H4 (cell line): ENCODE measurements around the gene RASAL3. TPM values are rescaled to one million over a fixed set of nuclear protein-coding genes. Genes with fewer than 3 reads are reported as not detected.

Source experiments
- DNase-seq: peaks from one replicate; pipeline ENCODE4 v3.0.0-alpha.2; 2015; ENCODE audit warnings: low spot score
- total RNA-seq: library from RNA; depleted of rRNA; stranded (reverse); fragments of >200 nt; shearing (Covaris generic); gene quantifications from 2 replicates; pipeline ENCODE4 v1.2.3, GENCODE V29; 2014

Gene RASAL3
- total RNA-seq, 1 experiment from 2014 or later = not detected

GRCh38 chr19:15436012-15436825, 28.1 kb downstream of the RASAL3 start:
- DNase-seq = no peak

- no peak for DNase-seq
Observed at GRCh38 chr19:15433519-15434069, 30.8 kb downstream of the RASAL3 start.

GRCh38 chr19:15432629-15433518, 31.5 kb downstream of the RASAL3 start:
- DNase-seq = peak; percentile 91

DNA sequence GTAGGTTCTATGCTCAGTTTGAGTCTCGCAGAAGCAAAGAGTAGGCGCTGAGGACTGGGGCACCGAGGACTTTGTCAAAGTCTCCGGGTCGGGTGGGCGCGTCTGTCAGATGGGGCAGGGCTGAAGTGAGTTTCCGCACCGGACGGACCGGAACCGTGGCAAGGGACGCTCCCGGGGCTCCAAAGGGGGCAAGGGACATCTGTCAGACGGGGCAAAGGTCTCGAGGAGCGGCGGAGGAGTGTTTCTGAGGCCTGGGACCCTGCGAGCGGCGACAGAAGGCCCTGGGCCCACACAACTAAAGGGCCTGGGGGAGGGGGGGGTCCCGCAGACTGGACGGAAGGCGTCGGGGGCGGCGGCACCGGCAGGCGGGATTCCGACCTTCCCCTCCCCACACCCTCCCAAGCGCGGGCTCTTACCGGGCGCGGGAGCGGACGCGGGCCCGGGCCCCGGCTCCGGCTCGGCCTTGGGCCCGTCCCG, 32.3 kb downstream of the RASAL3 start:
- no peak for DNase-seq

GRCh38 chr19:15431396-15432017, 32.8 kb downstream of the RASAL3 start:
- no peak for DNase-seq

DNA sequence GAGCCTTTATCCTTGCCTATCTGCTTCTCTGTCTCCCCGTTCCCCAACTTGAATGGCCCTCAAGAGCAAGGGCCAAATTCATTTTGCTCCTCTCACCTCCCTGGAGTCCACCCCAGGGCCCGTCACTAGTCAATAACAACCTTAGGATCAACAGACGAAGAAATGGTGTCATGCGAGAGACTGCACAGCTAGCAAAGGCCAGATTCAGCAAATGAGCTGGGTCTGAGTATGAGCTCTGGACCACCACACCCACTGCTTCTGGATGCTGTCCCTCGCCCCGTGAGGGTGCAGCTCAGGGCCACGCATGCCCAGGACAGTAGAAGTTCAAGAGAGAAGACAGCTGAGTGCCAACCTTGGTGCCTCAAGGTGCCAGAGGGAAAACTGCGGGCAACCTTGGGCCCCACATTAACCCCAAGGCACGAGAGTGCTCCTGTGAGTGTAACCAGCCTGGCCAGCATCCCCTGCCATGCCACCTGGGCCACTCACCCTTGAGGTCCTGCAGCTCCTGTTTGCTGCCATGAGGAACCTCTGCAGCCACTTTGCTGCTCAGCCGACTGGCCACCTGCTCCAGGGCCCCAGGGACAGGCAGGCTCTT, 33.7 kb downstream of the RASAL3 start:
- DNase-seq = no peak

DNA sequence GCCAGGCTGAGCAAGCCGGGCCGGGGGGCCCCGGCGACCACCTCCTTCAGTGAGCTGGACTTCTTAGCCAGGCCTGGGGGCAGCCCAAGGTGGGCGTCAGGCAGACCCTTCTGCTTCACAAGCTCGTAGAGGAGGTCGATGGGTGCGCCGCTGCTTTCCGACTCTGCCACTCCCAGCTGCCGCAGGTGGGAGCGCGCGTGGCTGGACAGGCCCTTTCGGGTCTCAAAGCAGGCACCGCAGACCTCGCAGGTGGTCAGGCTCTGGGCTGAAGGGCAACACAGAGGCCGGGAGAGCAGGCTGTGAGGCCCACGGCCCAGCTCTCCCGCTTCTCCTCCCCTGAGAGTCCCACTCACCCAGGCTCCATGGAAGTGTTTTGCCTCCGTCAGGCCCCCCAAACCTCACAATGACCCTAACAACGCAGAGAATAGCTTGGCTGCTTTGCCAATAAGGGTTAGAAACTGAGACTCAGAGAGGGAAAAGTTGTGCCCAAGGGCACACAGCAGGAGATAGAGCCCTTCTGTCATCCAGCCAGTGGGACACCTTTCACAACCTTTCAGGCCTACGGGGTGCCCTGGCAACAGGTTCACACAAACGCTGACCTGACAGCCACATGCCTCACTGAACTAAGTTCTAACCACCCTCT, 34.4 kb downstream of the RASAL3 start:
- no peak for DNase-seq

GRCh38 chr19:15428956-15429824, 35.2 kb downstream of the RASAL3 start:
- DNase-seq = no peak

GRCh38 chr19:15427991-15428471, 36.3 kb downstream of the RASAL3 start:
- DNase-seq = no peak

- no peak for DNase-seq
Observed at GRCh38 chr19:15427350-15427700, 37.0 kb downstream of the RASAL3 start.

DNA sequence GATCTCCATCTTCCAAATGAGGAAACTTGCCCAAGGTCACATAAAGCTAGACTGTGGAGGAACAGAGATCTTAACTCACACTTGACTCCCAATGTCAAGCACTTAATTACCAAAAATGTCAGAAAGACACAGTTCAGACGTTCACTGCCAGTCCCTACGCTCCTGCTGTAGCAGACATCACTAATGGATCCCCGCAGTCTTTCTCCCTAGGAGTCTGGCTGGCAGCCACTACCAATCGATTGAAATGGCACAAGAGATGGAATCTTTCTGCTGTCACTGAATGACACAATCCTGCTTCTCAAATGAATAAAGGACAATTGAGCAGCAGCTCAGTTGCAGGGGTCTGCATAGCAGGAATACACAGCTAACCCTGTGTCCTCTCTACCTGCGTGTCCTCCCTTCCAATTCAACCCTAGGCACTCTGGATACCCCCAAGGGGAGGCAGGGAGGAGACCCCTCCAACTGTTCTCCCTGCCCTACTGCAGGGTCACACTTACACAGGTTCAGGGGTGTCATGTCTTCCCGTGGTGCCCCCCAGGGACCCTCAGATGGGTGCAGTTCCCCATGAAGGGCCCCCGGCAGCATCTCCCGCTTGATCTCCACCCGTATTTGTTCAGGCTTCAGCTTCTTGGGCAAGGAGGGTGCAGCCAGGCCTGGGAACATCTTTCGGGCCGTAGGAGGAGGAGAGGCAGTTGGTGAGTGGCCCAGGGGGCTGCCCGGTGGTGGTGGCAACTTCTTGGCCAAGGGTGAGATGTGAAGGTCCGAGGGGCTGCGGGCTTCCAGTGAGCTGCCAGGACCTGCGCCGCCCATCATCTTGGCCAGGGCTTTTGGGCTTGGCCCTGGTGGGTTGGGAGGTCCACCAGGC, 37.6 kb downstream of the RASAL3 start:
- DNase-seq = no peak

DNA sequence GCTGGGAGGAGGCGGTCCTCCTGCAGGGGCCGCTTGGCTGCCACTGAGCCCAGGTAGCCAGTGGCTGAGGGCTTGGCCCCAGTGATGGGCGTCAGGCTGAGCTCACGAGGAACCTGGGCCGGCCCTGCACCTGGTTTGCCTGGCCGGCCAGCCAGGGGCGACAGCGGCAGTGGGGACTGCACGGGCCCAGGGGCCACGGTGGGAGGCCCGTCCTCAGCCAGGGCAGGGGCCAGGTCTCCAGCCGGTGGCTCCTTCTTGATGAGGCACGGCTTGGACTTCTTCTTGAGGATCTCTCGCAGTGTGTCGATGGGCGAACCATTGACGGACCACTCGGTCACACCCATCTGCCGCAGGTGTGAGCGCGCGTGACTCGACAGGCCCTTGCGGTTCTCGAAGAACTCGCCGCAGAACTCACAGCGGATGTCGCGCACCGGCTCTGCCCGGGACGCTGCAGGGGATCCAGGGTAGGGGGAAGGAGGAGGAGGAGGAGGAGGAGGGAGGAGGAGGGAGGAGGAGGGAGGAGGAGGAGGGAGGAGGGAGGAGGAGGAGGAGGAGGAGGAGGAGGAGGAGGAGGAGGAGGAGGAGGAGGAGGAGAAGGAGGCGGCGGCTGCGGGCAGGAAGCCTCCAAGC, 38.9 kb downstream of the RASAL3 start:
- no peak for DNase-seq

GRCh38 chr19:15424692-15425272, 39.6 kb downstream of the RASAL3 start:
- no peak for DNase-seq

DNA sequence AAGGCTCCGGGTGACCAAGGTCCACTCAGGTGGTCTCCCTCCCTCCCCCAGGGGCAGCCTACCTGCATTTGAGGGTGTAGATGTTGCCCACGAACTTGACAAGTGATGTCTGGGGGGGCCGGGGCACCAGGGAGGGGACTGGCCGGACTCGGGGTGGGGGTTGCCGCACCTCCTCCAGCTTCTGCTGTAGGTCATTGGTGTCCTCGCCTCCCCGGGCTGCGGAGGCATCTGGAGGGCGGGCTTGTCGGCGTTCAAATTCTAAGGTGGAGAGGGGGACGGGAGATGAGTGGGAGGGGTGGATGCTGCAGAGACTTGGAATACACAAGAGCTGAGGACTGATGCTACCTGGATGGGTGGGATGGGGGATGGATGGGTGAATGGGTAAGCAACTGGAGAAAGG, 40.2 kb downstream of the RASAL3 start:
- DNase-seq = no peak

DNA sequence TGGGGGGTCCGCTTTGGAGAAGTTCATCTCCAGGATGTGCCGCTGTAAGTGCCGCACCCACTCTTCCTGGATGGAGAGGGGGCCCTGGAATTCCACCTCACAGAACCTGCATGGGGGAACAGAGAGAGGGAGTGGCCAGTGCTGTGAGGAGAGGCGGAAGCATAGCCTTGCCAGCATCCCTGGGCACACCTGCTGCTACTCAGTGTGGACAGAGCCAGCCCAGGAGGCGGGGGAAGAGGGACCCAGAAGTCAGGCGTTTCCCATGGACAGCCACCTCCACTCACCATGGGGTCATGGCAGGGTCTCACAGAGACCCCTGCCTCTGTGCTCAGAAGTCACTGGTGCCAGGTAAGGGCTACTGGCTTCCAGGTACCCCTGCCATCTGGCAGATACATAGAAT, 41.2 kb downstream of the RASAL3 start:
- no peak for DNase-seq

DNA sequence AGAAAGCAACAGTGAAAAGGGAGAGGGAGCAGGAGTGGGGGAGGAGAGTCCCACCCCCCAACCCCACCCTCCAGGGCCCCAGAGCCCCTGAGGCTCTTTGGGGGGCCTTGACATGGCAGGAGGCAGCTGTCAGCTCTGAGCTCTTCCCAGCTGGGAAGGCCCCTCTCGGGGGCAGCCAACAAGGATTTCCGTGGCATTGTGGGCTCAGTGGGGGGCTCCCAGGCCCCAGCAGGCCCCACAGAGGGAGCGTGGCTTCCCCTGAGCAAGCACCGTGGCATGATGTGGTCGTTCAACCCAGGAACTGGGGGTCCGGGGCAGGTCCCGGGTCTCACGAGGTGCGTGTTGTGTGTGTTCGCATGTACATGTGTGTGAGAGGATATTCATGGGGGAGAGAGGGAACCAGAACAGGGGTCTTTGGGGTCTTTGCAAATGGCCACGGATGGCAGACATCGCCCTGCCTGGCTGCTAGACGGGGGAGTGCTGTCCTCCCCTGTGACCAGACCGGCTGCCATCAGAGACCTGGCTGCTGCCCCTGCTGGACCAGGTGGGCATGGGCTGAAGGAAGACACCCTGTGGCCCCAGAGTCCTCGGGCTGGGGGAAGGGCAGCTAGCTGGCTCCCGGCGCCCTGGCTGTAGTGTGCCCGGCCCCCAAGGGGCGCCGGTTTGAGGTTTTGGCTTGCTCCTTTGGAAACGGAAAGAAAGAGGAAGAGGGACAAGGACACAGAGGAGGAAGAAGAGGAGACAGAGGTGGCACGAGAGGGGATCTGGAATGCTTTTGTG, 41.9 kb downstream of the RASAL3 start:
- no peak for DNase-seq

- DNase-seq = no peak
Observed at GRCh38 chr19:15421721-15422260, 42.6 kb downstream of the RASAL3 start.
